Activated CD4-positive, CD25-positive, alpha-beta regulatory T cell treated with anti-CD3 and anti-CD28 coated beads, Interleukin-2, amount 50 U/mL, for 24 hours (primary cell): Measurements from ENCODE around the gene KRTAP6-2.

Experiments
- ATAC-seq, 2 donors: fragments of 150-1000 bp; cut with Tn5 transposase; one replicate each; pipeline ENCODE4 v1.10.0; 2021; ENCODE audit warnings: mild to moderate bottlenecking in 1 of 2, moderate library complexity in 1 of 2

Gene KRTAP6-2

DNA sequence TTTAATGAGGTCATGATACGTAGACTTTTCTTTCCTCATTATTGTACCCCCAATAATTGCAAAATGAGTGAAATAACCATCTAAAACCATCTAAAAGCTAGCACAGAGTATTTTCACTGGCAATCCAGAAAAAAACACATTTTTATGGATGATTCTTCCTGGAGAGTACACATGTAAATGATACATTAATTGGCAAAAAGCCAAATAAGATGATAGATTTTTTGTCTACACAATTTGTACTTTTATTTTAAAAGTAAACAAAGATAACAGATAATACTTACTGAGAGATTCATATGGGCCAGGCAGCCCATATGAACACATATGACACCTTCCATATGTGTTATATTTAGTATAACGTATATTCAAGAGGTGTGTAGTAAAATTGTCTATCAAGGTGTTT is 35.1 kb downstream of the KRTAP6-2 start:
- no peak for ATAC-seq

DNA sequence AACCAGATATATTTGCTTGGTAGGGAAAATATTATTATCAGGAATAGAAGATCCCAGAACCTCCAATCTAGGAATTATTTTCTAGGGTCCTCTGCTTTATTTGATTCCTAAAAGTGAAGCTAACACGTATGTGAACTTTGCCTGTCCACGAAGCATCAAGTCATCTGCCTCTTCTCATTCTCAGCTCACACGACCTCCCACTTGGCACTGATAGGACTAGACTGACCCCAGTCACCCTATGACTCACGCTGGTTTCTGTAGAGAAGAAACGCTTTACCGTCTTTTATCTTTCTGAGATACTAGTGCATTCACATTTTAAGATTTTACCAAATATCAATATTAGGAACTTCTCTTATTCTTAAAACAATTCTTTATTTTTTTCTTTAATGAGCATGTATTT is 35.6 kb downstream of the KRTAP6-2 start:
- ATAC-seq: no peak

DNA sequence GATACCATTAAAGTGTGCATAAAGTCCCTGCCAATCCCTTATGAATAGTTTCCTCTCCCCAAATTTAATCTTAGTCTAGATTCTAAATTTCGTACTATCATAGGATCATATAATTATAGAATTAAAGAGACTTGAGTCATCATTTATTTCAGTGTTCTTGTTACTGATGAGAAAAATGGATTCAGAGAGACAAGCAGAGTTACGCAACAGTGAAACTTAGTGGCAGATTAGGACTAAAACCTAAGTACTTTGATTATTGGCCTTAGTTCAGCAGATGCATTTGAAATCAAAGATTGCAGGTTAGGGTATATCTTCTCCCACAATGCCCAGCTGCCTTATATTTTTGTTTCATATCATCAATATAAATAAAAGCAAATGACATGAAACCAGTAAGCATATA is 36.7 kb downstream of the KRTAP6-2 start:
- ATAC-seq: no peak

DNA sequence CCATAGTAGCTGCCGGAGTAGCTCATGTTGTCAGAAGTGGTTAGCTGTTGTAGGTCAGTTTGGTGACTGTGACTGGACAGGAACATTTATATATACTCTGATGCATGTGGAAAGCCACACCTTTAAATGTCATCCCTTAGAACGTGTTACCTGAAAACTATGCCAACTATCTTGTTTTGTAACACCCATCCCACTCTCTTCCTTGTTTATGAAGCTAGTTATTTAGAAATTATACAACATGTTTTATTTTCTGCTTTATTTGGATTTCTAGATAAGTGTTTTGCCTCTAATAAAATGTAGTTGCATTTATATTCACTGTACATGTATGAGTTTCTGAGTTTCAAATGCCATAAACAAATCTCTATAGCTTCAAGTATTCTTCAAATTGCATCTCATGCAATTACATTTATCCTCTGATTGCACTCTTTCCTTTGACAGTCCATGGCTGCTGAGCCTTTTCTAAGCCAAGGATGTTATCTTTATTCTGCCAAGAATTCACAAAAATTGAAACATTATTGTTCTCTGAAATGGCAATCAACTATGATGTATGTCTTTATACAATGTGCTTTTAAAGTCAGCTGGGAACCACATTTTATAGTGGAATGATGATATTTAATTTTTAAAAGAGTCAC is 37.3 kb downstream of the KRTAP6-2 start, which contains the start of gene KRTAP19-7:
KRTAP19-7 (minus strand) TSS at position 51 of the 632 bp plus-strand sequence; CDS start at position 26, 25 bp downstream.
- ATAC-seq: no peak

DNA sequence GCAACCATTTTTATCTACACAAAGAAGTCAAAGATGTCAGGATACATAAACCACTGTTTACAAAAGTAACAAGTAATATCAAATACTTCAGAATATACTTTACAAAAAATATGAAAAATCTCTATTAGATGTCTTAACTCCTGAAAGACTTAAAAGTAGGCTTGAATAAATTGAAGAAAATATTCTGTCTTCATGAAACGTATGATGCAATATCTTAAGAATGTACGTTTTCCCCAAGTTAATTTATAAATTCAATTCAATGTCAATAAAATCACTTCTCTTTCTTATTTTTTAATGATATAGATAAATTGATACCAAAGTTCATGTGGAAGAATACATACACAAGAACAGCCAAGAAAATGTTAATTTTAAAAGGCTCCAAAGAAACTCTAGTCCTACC is 43.6 kb downstream of the KRTAP6-2 start:
- no peak for ATAC-seq

DNA sequence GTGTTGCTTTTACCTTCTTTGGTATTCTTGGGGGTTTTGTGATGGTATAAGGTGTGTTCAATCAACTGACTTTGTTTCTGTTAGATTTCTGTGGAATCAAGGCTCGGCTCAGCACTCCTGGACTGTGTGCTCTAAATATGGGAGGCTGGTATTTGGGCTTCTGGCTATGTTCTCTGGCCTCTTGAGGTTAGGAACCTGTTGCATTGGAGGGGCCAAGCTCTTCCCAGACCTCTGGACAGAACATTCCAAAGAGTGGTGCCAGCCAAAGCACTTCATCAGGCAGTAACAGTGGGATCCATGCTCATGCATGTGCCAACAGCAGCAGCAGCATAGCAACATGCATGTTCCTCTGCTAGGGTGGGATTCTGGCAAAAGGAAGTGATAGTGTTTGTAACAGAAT is 45.9 kb downstream of the KRTAP6-2 start:
- ATAC-seq: no peak
